ENCODE data around the gene NDRG4.

Gene NDRG4

GRCh38 chr16:58499615-58500351 is at the start of gene NDRG4:
NDRG4 (plus strand) TSS chr16:58500143; CDS start chr16:58500249, 106 bp downstream.
- DNase-seq (ENCODE audit: low read depth, low spot score), result peak; percentile 97

- no peak for DNase-seq (ENCODE audit: low read depth, low spot score)
Observed at GRCh38 chr16:58450590-58450989, 49.4 kb upstream of the NDRG4 start.

- DNase-seq (ENCODE audit: low read depth, low spot score), result no peak
Observed at GRCh38 chr16:58451265-58451689, 48.7 kb upstream of the NDRG4 start.

GRCh38 chr16:58451945-58452401 is 48.0 kb upstream of the NDRG4 start:
- DNase-seq (ENCODE audit: low read depth, low spot score), result no peak

GRCh38 chr16:58452640-58453039 is 47.3 kb upstream of the NDRG4 start:
- no peak for DNase-seq (ENCODE audit: low read depth, low spot score)

GRCh38 chr16:58454178-58454577 is 45.8 kb upstream of the NDRG4 start:
- DNase-seq (ENCODE audit: low read depth, low spot score), result no peak

GRCh38 chr16:58454856-58455255 is 45.1 kb upstream of the NDRG4 start:
- DNase-seq (ENCODE audit: low read depth, low spot score), result no peak

GRCh38 chr16:58455750-58456149 is 44.2 kb upstream of the NDRG4 start:
- DNase-seq (ENCODE audit: low read depth, low spot score), result no peak

- no peak for DNase-seq (ENCODE audit: low read depth, low spot score)
Observed at GRCh38 chr16:58456193-58456592, 43.8 kb upstream of the NDRG4 start.

GRCh38 chr16:58458606-58459343 is 41.2 kb upstream of the NDRG4 start:
- no peak for DNase-seq (ENCODE audit: low read depth, low spot score)

- peak; percentile 64 for DNase-seq (ENCODE audit: low read depth, low spot score)
Observed at GRCh38 chr16:58459344-58460218, 40.4 kb upstream of the NDRG4 start.

GRCh38 chr16:58460219-58460610 is 39.7 kb upstream of the NDRG4 start:
- DNase-seq (ENCODE audit: low read depth, low spot score), result no peak

GRCh38 chr16:58461056-58461455 is 38.9 kb upstream of the NDRG4 start:
- no peak for DNase-seq (ENCODE audit: low read depth, low spot score)

- no peak for DNase-seq (ENCODE audit: low read depth, low spot score)
Observed at GRCh38 chr16:58461640-58462039, 38.3 kb upstream of the NDRG4 start.

- DNase-seq (ENCODE audit: low read depth, low spot score), result no peak
Observed at GRCh38 chr16:58462089-58462488, 37.9 kb upstream of the NDRG4 start.

- no peak for DNase-seq (ENCODE audit: low read depth, low spot score)
Observed at GRCh38 chr16:58462499-58462996, 37.4 kb upstream of the NDRG4 start.

- DNase-seq (ENCODE audit: low read depth, low spot score), result peak; percentile 34
Observed at GRCh38 chr16:58462997-58463941, 36.7 kb upstream of the NDRG4 start.

- DNase-seq (ENCODE audit: low read depth, low spot score), result peak; percentile 43
Observed at GRCh38 chr16:58464047-58464915, 35.7 kb upstream of the NDRG4 start.

- peak; percentile 29 for DNase-seq (ENCODE audit: low read depth, low spot score)
Observed at GRCh38 chr16:58464916-58465731, 34.8 kb upstream of the NDRG4 start.
